NCI-H2196 treated with DMSO at 0.1 percent for 48 hours (cell line): ENCODE data around the gene ATP8B4.

Experiments
- DNase-seq: peaks from one replicate; lab custom pipeline; 2025; ENCODE audit not compliant: unreplicated experiment; lab: John Stamatoyannopoulos, UW

ATP8B4 gene

DNA sequence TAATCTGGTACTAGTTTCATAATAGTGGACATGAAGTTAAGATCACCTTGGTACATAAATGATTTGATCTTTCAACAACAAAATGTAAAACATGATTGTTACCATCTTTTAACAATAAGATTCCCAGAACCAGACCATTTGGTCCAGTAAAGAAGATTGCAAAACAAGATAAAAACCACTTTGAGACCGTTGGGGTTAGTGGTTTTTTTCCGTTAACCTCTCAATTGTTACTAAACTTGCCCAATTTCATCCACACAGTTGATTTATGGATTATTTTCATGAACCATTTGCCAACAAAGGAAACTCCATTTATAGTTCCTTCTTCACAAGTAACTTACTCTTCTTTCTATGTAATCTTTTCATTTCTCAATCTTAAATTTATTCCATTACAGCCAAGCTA is 53.8 kb downstream of the ATP8B4 start:
- DNase-seq, result no peak

- no peak for DNase-seq
These were observed 54.4 kb downstream of the ATP8B4 start for GRCh38 chr15:50064673-50065072.

DNA sequence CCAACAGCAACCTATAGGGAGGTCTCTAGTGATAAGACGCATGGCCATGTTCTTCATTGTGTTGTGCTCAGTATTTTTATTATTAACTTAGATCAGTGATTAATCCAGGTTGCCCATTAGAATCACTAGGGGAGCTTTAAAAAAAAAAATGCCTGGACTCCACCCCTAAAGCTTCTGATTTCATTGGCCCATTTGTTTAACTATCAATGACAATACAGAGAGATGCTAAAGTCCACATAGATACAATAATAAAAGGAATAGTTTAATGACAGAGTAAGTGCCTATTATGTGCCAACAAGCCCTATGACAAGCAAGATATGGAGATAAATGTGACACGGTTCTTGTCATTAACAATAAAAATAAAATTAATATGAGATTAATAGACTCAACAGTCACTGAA is 55.8 kb downstream of the ATP8B4 start:
- DNase-seq, result no peak

DNA sequence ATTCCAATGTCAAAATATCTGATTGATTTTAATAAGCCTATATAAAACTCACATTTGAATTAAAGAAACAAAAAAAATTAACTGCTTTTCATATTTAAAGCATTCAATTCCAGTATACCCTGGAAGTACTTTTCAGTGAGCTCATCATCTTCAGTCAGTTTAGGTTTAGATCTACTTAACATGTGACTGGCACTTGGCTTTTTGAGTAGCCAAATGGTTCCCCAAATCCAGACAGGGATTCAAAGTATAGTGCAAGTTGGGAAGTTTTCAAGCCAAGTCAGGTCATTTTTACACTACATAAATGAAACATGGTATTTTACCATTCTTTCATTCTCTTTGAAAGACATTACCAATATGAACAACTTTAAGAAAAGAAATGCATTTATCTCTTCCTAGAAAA is 57.5 kb downstream of the ATP8B4 start:
- DNase-seq, result no peak

GRCh38 chr15:50059883-50060282 is 59.1 kb downstream of the ATP8B4 start:
- no peak for DNase-seq

DNA sequence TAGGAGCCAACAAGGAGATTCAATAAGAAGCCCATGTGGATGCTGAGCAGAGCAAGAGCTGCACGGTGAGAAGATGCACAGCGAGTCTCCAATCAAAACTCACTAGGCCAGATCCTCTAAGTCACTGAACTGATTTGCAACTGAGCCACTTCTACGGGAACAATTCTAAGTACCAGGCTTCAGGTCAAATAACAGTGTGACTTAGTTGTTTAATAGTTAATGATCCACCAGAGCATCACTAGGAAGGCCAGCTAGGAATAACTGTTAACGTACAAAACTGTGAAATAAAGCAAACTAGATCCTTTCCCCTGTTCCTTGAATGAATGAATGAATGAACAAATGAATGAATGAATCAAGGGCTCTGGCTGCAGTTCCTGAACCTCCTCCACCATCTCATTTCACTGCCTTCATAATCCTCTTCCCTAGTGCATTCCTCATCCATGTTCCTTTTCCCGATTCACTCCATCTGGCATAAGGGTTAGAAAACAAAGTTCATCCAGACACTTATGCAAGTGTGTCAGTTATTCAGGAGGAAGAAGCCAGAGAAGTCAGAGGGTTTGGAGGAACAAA is 59.7 kb downstream of the ATP8B4 start:
- no peak for DNase-seq

- peak; percentile 33 for DNase-seq
These were observed 61.0 kb downstream of the ATP8B4 start for GRCh38 chr15:50057905-50058639.

DNA sequence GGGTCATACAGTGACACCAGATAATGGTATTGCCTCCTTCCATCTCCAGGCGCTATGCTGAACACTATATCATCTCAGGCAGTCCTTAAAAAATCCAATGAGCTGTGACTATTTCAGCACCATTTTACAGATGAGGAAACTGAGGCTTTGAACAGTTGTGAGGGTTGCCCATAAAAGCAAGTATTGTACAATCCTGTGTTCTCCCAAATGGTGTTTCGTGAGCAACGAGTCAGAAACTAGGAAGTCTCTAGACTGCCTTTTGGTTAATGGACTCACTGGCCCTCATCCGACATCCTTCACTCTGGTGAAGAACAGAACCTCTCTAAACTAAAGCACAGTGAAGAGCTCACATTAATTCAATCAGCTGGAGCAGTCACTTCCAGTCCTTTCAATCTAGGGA is 61.8 kb downstream of the ATP8B4 start:
- DNase-seq, result no peak

GRCh38 chr15:50055750-50056157 is 63.3 kb downstream of the ATP8B4 start:
- DNase-seq, result no peak

DNA sequence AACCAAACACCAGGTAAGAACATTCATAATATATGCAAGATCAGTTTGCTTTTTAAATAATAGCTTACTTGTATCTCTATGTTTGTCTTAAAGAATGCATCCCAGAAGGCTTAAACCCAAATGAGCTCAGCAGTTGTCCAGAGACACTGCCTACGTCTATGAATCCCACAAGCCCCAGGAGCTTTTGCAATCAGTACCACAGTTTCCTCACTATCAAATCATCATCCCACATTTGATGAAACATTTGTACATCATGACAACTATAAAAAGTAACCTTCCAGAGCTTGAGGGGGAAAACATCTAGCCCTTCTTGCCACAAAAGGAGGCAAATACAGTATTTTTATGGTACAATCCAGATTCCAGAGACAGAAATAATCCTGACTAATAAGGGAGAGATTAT is 63.7 kb downstream of the ATP8B4 start:
- DNase-seq, result no peak

DNA sequence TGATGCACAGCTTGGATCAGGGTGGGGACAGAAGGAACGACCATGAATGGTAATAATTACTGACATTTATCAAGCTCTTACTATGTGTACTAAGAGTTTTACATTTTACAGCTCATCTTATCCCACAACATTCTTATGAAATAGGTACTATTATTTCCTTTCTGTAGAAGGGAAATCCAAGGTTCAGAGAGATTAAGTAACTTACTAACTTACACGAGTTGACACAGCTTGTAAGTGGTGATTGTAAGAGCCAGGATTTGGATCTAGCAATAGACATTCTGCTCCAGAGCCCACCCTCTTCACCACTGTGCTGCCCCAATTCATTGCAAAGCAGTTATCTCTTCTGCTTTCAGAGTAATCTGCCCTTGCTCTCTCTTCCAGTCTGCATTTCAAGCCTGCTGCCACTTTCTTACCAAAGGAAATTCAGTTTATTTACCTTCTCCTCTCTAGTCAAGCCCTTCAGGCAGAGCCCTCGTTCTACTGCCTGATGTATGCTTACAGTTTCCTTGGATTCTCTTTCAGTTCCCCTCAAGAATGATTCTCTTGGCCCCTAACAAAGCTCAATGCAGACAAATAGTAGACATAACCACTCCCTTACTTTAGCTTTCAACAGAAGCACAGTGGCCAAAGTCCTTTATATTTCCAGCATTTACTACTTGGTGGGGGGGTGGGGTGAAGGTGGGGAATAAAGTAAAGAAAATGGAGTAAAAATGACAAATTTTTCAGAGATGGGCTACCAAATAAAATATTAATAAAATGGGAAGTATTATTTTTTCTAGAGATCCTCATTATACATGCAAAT is 65.8 kb downstream of the ATP8B4 start:
- no peak for DNase-seq

- DNase-seq, result peak; percentile 4
These were observed 67.1 kb downstream of the ATP8B4 start for GRCh38 chr15:50051811-50052419.

DNA sequence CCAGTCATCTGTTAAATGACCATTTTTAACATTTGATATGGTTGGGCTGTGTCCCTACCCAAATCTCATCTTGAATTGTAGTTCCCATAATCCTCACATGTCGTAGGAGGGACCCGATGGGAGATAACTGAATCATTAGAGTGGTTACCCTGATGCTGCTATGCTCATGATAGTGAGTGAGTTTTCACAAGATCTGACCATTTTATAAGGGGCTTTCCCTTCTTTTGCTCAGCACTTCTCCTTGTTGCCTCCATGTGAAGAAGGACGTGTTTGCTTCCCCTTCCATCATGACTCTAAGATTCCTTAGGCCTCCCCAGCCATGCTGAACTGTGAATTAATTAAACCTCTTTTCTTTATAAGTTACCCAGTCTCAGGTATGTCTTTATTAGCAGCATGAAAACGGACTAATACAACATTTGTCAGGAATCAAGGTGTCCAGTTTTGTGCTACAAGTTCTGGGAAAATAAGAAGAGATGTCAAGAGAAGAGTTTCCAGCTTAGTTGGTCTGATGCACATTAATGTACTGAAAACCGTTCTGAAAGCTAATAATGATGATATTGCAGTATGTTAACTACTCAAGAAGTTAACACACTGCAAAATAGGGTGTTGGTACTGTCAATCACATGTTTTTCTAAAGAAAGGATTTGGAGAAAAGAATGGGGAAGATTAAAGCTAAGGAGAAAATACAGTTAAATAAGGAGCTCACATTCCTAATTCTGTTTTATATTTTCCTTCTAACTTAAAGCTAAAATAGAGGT is 67.9 kb downstream of the ATP8B4 start:
- no peak for DNase-seq

DNA sequence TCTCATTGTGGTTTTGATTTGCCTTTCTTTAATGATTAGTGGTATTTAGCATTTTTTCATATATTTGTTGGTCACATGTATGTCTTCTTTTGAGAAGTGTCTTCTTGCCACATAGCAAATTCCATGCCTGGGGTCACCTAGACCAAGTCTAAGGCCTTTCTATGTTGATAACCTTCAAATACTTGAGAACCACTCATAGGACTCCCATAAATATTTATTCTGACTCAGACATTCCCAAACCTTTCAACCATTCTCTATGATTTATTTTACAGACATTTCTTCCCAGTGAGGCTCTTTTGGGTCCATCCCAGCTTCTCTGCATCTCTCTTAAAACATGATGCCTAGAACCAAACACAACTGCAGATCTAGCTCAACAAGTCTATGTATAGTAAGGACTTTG is 69.2 kb downstream of the ATP8B4 start:
- no peak for DNase-seq

- no peak for DNase-seq
These were observed 72.2 kb downstream of the ATP8B4 start for GRCh38 chr15:50046867-50047266.

GRCh38 chr15:50046159-50046558 is 72.9 kb downstream of the ATP8B4 start:
- DNase-seq, result no peak

DNA sequence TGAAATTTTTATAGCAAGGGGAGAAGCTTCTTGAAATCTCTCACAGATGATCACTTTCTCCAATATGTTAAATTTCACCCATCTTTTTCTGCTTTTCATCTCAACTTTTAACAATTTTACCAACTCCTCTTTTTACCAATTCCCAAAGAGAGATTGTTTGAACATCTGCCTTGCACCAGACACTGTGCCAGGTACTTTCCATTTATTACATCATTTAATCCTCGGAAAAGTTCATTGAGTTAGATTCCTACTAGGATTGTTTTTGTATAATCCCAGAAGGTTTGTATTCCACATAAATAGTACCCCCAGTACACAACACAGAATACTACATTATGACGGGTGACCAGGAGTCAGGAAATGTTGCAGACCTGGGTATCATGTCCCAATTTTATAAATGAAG is 74.1 kb downstream of the ATP8B4 start:
- DNase-seq, result no peak

DNA sequence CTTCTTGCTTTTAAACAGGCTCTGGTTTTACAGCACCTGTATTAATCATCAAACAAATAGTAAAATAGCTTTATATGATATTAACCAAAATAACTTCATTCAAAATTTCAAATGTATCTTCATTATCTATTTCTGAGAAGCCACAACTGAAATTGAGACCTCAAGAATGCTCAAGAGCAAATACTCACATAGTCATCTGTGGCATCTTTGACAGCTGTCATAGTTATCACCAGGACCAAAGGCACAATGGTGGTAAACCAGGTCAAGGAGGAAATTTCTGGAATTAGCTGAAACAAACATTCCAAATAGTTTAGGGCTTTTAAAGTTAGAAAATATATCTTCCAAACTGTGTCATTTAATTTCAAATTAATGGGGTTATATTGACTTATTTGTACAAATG is 74.6 kb downstream of the ATP8B4 start:
- DNase-seq, result no peak

DNA sequence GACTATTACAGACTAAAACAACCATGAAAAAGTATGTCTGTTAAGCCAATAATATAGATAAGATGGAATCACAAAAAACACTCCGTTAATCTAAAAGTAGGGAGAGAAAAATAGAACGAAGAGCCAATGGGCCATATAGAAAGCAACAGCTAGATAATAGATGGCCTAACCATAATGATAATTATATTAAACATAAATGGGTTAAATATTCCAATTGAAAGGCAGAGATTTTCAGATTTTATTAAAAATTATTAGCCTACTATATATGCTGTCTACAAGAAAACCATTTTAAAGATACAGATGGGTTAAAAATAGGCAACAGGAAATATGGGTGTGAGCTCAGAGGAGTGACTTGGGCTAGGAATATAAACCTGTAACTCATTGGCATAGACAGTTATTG is 76.3 kb downstream of the ATP8B4 start:
- DNase-seq, result no peak

DNA sequence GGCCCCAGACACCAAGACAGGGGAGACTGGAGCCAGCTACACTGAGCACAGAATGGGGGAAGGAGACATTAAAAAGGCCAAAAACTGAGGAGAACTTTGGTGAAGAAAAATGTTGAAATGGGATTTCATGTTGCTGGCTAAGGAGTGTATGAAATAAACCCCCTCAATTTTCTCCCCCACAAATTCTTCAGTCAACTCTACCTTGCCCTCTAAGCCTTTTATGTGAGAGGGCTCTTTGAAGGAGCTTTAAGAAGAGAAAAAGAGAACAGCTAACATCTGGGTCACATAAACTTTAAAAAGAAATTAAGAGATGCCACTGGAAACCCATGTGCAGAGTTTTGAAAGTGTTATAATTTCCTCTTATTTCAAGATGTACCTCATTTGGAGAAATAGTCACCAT is 88.6 kb downstream of the ATP8B4 start:
- DNase-seq, result no peak

DNA sequence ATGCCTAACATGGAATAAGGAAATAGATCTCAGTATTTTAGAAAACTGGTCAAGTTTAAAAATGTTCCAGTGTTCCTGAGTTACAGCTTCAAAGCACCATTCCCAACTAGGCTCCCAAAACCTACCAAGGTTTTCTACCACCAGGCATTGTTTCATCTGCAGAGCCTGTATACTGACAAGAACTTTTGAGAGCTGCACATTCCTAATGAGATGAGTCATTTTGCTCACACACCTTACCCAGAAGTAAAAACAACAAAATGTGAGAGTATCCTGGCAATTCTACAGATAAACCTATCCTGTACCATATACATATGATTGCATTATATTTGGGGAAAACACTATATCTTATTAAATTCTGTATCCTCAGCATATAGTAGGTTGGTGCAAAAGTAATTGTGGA is 90.7 kb downstream of the ATP8B4 start:
- no peak for DNase-seq
